Epithelial cell of prostate (primary cell): ENCODE results near the gene ETV7.
"Not testable (repeated sequence)": the region's sequence is repeated elsewhere in the genome, so short reads cannot be mapped to it uniquely, and the experiment has no call there.

Source experiments
- DNase-seq: peaks from one replicate; pipeline ENCODE4 v3.0.0-alpha.2; 2011; ENCODE audit warnings: low read depth, low spot score
- H3K27ac ChIP-seq: fragments of 450-650 bp; 2 replicates; pipeline ENCODE4 v1.5.1; 2017; ENCODE audit warnings: mild to moderate bottlenecking

ETV7 gene

DNA sequence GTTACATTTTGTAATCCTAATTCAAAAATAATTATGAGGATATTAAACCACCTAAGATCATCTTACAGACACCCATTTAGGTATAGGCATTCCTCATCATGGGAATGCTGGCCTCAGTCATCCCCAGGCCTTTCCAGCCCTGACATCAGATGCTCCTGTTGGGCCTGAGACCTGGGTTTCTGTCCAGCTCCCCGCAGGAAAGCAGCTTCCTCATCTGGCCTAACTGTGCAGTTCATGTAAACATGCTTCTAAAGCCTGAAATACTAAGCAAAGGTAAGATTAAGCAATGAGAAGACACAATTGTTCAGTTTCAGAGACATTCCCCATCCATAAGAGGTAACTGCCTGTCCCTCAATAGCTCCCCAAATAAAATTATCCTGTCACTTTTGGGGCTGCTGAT is 19.0 kb downstream of the ETV7 start:
- no peak overlapping the region for H3K27ac ChIP-seq
- no peak for DNase-seq

DNA sequence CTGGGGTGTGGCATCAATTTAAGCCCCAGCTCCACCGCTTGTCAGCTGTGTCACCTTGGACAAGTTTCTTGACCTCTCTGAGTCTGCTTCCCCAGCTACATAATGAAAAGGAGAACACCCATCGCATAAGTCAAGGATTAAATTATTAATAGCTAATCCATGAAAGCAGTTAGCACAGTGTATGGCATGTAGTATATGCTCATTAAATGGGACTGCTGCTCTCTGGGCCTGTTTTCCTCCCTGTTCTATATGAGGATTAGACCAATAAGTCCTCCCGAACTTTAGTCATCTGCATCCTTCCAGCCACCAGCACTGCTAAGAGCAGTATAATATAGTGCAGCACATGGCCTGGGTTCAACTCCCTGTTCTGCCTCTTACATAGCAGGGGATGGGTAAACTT is 19.7 kb downstream of the ETV7 start:
- H3K27ac ChIP-seq, result no peak overlapping the region
- no peak for DNase-seq

DNA sequence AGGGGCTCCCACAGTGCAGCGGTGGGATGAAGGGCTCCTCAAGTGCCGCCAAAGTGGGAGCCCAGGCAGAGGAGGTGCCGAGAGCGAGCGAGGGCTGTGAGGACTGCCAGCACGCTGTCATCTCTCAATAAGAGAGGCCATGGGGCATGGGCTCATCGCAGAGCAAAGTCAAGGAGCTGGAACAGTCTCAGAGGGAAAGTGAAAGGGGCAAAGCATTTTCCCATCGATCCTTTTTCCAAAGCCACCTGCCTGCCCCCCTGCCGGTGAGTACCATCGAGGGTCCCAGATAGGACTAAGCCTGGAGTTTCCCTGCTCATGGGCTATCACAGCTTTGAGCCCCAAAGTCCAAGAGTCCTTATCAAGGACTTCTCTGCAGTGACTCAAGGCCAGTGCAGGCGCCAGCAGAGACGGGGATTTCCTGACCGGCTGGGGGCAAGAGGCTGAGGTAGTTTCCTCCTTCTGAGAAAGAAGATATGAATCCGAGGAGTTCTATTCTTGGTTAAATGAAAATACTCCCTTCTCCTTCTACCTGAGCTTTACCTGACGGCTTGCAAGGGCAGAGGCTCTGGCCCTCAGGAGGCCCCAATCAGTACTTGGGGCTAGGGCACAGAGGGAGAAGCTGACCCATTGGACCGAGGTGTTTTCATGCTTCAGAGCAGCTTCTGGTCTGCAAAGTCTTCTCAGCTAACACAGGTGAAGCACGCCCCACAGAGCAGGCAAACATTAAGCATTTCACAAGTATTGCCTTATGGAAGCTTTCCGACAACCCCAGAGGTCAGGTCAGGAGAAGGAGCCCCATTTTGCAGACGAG is 22.6 kb downstream of the ETV7 start:
- no peak for DNase-seq
- no peak overlapping the region for H3K27ac ChIP-seq

DNA sequence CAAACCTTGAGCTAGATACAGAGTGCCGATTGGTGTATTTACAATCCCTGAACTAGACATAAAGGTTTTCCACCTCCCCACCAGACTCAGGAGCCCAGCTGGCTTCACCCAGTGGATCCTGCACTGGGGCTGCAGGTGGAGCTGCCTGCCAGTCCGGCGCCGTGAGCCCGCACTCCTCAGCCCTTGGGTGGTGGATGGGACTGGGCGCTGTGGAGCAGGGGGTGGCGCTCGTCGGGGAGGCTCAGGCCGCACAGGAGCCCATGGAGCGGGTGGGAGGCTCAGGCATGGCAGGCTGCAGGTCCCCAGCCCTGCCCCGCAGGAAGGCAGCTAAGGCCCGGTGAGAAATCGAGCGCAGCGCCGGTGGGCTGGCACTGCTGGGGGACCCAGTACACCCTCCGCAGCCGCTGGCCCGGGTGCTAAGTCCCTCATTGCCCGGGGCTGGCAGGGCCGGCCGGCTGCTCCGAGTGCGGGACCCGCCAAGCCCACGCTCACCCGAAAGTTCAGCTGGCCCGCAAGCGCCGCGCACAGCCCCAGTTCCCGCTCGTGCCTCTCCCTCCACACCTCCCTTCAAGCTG is 23.3 kb downstream of the ETV7 start:
- H3K27ac ChIP-seq, DNase-seq: not testable (repeated sequence)

DNA sequence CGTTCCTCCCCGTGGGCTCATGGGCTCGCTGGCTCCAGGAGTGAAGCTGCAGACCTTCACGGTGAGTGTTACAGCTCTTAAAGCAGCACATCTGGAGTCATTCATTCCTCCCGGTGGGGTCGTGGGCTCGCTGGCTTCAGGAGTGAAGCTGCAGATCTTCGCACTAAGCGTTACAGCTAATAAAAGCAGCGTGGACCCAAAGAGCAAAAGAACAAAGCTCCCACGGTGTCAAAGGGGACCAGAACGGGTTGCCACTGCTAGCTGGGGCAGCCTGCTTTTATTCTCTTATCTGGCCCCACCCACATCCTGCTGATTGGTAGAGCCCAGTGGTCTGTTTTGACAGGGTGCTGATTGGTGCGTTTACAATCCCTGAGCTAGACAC is 24.1 kb downstream of the ETV7 start:
- not testable (repeated sequence) for DNase-seq, H3K27ac ChIP-seq

DNA sequence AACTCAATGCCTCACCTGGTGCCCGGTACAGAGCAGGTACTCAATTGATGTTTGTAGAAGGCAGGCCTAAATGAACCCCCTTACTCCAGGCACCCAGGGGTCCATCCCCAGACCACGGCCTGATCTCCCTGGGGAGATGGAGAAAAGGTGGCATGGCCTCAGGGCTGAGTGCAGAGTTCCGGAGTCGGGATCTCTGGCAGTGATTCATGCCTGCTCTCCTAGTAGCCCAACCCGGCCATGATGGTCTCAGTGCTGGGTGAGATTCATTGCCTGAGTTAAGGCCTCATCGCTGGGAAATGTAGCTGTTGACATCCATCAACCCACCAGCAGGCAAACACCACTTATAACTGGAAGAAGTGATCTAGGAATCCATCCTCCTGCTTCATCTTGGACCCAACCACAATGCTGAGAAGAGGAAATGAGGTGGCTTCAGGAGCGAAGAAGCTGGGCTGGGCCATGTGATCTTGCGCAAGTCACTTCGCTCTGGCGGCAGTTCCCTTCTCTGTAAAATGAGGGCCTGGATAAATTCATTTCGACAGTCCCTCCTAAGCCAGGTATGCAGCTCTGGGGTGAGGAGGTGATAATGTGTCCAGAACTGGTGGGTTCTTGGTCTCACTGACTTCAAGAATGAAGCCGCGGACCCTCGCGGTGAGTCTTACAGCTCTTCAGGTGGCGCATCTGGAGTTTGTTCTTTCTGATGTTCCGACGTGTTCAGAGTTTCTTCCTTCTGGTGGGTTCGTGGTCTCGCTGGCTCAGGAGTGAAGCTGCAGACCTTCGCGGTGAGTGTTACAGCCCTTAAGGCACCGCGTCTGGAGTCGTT is 24.7 kb downstream of the ETV7 start:
- no peak overlapping the region for H3K27ac ChIP-seq
- no peak for DNase-seq

DNA sequence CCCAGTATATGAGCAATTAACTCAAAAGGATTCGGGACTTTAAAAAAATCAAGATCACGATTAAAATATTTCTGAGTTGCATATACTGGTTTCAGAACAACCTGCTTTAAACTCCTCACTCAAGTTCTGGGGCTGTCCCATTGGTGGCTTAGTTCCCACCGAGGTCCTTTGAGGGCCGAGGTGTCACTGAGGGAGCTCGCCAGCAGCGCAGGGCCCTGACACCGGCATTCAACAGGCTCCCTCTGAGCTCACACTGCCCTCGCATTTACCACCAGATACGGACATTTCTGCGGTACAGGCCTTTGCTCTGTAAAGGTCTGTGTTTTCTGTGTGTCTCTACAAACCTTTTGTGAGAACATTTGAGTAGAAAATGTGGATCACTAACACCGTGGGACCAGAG is 26.4 kb downstream of the ETV7 start:
- no peak for DNase-seq

DNA sequence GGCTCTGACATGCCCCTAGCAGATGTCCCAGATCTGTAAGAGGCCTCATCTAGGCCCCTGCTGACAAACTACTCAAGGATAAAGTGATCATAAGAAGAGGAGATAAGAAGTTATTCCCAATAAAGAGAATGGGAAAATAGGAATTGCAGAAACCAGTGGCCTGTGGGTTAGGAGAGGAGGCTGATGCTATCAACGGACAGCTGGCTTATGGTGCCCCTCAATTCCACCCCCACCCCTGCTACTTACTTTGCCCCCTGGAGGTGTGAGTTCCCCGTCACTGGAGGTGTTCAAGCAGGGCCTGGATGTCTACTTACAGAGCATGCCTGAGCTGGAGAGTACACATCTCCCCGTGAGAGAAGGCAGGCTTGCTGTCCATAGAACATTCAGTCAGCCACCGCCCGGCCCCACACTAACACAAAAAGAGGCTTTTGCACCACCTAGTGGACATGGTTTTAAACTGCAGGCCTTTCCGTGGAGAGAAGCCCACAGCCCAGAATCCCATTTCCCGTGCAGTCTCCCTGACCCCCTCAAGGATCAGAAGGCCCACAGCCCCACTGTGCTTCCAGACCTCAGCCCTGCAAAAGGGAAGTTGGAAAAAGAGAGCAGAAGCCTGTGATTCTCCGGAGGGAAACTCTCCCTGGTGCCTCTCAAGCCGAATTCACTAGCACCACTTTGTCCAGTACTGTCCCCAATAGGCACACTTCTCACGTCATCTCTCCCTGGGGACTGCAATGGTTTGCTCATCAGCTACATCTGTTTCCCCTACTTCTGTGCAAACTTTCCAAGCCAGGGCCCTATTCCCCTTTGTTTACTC is 27.0 kb downstream of the ETV7 start:
- H3K27ac ChIP-seq, result no peak overlapping the region
- DNase-seq, result no peak

More for the DNA sequence above, 26.4 kb downstream of the ETV7 start:
- no peak overlapping the region for H3K27ac ChIP-seq

DNA sequence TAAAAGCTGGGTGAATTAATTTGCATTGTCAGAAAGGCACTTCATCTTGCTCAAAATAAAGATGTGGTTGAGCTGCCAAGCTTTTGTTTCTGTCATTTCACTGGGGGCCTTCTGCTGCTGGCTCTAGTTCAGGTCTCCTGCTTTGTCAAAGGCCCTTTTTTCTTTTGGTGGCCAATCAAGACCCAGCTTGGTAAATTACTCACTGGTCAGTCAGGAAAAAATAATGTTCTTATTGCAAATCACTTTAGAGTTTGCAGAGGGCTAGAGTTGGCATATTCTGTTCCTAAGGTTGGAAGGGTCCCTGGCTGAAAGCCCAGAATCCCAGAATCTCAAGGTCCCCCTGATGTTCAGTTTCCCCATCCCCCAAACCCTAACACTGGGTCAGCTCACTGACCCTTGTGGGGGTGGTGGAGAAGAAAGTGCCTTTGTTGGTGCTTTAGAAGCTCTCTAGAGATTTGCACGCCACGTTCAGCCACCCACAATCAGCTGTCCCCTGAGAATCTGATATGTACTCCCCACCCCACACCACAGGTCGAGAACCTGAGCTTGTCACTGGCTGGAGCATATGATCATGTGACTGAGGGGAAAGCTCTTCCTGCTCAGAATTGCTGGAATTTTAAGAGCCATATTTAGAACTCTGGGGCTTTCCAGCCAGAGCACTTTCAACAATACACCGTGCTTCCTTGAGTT is 29.1 kb downstream of the ETV7 start:
- H3K27ac ChIP-seq, result no peak overlapping the region
- DNase-seq, result no peak

DNA sequence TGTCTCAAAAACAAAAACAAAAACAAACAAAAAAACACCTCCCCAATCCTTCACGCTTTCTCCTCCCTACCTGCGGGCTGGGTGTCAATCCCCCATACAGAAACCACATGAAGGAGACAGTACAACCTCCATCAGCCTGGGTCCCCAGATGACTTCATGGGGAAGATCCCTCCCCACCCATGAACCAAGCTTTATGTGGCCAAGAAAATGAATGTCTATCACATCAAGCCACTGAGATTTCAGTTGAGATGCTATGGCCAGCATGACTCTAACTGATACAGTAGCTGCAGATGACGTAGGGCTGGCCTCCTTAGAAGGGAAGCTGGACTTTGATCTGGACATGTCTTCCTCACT is 29.6 kb downstream of the ETV7 start:
- H3K27ac ChIP-seq, result no peak overlapping the region

DNA sequence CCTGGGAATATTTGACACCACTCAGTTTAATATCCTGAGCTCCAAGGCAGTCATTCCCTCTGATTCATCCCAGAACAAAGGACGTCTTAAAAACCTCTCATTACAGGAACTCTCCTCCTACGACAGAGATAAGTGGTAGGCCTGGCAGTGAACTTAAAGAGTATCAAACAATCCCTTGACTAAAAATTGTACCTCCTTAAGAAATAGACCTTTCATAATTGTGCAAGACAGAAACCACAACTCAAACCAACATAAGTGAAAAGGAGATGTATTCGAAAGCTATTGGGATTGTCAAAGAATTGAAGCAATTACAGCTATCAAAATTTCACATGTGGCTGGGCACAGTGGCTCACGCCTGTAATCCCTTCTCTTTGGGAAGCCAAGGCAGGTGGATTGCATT is 31.6 kb downstream of the ETV7 start:
- no peak overlapping the region for H3K27ac ChIP-seq
- DNase-seq, result no peak

More for the DNA sequence above, 29.6 kb downstream of the ETV7 start:
- DNase-seq, result no peak

DNA sequence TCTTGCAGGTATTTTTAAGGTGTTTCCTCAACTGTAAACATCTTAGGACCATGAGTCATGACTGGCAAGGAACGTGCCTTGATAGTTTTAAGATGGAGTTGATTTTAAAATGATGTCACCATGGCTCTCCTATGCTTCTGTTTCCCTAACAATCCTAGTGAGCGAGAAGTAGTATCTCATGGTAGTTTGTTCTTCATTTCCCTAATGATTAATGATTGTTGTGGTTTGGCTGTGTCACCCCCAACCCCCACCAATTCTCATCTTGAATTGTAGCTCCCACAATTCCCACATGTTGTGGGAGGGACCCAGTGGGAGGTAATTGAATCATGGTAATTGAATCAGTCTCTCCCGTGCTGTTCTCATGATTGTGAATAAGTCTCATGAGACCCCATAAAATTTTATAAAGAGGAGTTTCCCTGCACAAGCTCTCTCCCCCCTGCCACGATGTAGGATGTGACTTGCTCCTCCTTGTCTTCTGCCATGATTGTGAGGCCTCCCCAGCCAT is 34.0 kb downstream of the ETV7 start:
- no peak overlapping the region for H3K27ac ChIP-seq
- DNase-seq, result peak; percentile 51

DNA sequence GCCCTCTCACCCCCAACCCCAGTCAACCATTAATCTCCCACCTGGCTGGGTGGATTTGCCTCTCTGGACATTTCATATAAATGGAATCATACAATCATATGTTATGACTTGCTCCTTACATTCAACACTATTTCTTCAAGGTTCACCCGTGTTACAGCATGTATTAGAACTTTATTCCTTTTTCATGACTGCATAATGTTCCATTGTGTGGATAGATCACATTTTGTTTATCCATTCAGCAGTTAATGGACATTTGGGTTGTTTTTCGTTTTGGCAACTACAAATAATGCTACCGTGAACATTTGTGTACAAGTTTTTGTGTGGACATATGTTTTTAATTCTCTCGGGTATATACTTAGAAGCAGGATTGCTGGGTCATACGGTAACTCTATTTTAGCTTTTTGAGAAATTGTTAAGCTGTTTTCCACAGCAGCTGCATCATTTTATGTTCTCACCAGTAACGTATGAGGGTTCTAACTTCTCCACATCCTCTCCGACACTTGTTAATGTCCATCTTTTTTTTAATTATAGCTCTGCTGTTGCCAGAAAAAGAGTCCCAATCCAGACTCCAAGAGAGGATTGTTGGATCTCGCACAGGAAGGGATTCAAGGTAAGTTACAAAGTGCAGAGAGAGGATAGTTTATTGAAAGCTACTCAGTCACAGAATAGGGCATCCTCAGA is 34.9 kb downstream of the ETV7 start:
- no peak for DNase-seq
- no peak overlapping the region for H3K27ac ChIP-seq

DNA sequence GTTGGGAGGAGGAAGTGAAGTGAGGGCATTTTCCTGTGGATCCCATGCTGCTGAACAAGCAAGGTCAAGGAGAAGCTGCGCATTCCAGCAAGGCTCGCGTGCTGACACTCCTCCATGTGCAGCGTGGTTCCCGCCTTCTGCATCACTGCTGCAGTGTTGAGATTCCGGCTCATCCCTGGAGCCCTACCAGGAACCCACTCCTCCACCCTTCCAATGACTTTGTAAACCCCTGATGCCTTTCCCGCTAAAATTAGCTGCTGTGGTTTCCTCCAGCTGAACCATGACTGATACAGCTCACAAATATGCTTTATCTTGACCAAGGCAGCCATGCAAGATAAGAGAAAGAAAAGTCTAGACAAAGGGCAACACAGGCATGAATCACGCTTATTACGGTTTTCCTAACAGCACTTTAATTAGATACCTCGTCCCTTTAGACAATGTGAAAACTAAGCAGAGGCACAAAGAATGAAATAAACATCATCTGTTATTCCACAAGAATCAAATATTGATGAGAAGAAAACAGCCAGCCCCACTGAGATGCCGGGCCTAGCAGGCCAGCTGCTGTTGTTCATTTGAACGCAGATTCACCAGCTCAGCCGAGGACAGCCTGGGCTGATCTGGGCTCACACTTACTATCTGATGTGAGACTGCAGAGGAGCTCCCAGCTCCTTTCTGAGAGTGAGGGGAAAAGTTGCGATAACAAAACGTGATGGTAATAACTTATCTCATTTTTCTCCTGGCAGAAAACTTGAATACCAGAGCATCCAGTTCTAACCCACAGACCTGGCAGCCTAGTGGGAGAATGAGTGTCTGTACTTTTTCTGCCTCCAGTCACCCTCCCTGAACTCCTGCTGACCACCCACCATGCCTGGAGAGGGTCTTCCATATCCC is 36.5 kb downstream of the ETV7 start:
- H3K27ac ChIP-seq, result no peak overlapping the region
- no peak for DNase-seq

DNA sequence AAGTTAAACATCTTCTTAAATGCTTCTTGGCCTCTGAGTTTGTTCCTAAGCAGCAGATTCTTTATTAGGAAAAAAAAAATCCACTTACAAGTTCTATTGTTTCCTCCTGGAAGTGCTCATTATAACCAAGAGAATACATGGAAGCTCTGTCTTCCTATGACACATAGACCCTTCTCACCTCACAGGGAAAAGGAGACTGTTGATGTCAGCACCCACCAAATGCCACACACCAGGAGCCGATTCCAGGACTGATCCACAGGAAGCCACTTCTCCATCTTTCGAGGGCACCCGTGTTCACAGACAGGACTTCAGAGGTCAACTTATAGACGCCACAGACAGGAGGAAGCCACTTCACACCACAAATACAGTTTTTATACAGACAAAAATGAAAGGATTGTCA is 37.4 kb downstream of the ETV7 start:
- no peak for DNase-seq
- H3K27ac ChIP-seq, result no peak overlapping the region

DNA sequence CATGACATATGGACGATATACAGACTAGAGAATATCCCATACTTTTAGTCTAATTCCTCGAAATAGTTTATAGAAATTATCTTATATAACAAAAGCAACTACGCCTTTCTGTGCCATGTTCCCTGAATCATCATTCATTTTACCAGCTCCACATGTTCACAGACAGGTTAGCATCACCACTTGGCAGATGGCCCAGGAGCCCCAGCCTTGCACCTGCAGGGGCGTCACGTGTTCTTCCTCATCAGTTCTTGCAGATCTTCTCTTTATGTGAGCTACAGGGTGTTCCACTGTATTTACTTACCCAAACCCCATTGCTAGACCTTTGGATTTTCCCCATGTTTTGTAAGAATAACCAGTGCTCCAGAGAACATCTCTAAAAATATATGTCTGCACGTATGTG is 38.2 kb downstream of the ETV7 start:
- peak; percentile 74 for DNase-seq

DNA sequence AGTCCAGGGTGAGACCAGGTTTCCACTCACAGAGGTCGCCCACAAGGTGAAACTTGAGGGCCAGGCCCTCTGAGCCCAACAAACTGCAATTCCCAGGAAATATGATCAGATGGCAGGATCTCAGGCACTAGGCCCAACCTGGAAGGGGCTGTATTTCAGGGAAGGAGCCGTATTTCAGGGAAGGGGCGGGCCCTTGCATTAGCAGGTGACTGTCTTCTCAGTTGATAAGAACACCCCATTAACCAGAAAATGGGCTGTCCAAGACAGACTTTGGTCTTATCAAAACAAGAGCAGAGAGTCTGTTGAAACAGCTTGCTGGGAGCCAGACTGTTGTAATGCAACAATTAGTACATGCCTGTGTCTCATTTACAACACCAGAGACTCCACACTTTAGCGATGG is 39.8 kb downstream of the ETV7 start:
- DNase-seq, result no peak

More for the DNA sequence above, 38.2 kb downstream of the ETV7 start:
- H3K27ac ChIP-seq, result no peak overlapping the region

More for the DNA sequence above, 39.8 kb downstream of the ETV7 start:
- H3K27ac ChIP-seq, result no peak overlapping the region
